Measurements from ENCODE around the gene ERF.
"Not testable (repeated sequence)": the region's sequence is repeated elsewhere in the genome, so short reads cannot be mapped to it uniquely, and the experiment has no call there.

The ERF gene

DNA sequence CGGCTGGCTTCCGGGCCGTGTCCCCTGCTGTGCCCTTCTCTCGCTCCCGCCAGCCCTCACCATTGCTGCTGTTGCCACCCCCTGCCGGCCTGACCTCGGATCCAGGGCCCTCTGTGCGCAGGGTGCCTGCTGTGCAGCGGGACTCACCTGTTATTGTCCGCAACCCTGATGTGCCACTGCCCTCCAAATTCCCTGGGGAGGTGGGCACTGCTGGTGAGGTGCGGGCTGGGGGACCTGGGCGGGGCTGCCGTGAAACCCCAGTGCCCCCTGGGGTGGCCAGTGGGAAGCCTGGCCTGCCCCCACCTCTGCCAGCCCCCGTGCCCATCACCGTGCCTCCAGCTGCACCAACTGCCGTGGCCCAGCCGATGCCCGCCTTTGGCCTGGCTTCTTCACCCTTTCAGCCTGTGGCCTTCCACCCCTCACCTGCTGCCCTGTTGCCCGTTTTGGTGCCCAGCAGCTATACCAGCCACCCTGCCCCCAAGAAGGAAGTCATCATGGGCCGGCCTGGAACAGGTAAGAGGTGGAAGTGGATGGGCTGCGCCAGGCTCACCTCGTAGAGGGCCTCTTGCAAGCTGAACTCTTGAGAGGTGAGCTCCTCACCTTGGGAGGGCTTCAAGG lies 19.2 kb upstream of the ERF start:
- no peak for DNase-seq

DNA sequence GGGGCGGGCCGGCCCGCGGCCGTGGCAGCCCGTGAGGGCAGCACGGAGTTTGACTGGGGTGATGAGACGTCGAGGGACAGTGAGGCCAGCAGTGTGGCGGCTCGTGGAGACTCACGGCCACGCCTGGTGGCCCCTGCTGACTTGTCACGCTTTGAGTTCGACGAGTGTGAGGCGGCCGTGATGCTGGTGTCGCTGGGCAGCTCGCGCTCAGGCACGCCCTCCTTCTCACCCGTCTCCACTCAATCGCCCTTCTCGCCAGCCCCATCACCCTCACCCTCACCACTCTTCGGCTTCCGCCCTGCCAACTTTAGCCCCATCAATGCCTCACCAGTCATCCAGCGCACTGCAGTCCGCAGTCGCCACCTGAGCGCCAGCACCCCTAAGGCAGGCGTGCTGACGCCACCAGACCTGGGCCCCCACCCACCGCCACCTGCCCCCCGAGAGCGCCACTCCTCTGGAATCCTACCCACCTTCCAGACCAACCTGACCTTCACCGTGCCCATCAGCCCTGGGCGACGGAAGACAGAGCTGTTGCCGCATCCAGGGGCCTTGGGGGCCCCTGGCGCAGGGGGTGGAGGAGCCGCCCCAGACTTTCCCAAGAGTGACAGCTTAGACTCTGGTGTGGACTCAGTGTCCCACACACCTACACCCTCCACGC lies 18.6 kb upstream of the ERF start:
- no peak for DNase-seq

DNA sequence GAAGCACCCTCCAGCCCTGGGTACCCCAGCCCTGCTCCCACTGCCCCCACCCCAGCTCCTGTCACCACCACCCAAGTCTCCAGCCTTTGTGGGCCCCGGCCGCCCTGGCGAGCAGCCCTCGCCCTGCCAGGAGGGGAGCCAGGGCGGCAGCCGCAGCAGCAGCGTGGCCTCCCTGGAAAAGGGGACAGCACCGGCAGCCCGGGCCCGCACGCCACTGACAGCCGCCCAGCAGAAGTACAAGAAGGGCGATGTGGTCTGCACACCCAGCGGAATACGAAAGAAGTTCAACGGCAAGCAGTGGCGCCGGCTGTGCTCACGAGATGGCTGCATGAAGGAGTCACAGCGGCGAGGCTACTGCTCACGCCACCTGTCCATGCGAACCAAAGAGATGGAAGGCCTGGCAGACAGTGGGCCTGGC lies 18.1 kb upstream of the ERF start:
- DNase-seq, result no peak

DNA sequence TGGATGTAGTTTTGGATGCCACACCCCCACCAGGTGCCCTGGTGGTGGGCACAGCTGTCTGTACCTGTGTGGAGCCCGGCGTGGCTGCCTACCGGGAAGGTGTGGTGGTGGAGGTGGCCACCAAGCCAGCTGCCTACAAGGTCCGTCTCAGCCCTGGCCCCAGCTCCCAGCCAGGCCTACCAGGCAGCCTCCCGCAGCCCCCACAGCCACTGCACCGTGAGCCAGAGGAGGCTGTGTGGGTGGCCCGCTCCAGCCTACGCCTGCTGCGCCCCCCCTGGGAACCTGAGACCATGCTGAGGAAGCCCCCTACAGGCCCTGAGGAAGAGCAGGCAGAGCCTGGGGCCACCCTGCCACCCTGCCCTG lies 17.6 kb upstream of the ERF start:
- DNase-seq, result no peak

DNA sequence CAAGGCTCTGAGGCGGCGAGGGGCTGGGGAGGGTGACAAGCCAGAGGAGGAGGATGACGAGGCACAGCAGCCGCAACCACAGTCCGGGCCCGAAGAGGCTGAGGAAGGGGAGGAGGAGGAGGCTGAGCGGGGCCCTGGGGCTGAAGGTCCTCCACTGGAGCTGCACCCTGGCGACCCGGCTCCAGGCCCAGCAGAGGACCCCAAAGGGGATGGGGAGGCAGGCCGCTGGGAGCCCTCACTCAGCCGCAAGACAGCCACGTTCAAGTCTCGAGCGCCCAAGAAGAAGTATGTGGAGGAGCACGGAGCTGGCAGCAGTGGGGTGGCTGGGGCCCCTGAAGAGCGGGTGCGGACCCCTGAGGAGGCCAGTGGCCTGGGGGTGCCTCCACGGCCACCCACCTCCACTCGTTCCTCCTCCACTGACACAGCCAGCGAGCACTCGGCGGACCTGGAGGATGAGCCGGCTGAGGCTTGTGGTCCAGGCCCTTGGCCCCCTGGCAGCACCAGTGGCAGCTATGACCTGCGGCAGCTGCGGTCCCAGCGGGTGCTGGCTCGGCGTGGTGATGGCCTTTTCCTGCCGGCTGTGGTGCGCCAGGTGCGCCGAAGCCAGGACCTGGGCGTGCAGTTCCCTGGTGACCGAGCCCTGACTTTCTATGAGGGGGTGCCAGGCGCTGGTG lies 17.1 kb upstream of the ERF start:
- DNase-seq, result no peak

DNA sequence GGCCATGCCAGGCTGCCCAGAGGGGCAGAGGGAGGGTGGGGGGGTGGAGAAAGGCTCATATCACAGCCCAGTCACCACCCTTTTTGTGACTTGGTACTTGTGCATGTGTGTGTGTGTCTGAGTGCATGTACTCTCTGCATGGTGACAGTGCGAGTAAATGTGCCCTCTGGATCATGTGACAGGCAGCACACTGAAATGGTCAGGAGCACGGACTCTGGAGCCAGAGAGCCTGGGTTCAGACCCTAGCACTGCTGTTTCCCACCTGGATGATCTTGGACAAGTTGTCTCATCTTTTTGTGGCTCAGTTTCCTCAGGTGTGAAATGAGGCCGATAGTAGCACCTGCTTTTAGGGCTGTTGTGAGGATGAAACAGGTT lies 16.1 kb upstream of the ERF start:
- no peak for DNase-seq

DNA sequence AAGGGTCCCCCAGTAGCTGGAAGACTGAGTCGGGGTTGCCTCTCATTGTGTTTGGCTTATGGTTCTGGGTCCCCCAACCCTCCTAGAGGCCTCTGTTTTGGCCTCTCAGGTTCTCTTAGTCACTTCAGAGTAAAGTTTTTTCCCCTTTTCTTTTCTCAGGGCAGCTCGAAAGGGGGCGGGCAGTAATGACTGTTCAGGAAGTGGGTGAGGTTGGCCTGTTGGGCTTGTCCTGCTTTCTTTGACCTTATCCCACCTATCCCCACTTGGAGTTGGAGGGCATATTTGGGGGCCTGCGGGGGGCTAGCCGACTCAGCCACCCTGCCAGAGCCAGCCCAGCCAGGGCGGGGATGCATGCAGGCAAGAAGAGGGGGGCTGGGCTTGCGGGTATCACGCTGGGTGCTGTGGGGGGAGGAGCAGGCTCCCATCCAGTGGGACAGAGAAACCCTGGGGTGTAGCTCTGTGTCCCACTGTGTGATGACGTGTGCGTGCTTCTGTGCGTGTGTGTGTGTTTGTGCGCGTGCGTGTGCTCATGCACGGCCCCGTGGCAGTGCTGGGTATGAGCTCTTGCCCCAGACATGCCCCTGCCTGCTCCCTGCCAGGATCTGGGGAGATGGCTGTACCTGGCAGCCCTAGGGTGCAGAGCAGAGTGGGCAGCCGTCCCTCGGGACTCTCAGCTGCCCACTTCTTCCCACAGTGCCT lies 15.6 kb upstream of the ERF start:
- no peak for DNase-seq

DNA sequence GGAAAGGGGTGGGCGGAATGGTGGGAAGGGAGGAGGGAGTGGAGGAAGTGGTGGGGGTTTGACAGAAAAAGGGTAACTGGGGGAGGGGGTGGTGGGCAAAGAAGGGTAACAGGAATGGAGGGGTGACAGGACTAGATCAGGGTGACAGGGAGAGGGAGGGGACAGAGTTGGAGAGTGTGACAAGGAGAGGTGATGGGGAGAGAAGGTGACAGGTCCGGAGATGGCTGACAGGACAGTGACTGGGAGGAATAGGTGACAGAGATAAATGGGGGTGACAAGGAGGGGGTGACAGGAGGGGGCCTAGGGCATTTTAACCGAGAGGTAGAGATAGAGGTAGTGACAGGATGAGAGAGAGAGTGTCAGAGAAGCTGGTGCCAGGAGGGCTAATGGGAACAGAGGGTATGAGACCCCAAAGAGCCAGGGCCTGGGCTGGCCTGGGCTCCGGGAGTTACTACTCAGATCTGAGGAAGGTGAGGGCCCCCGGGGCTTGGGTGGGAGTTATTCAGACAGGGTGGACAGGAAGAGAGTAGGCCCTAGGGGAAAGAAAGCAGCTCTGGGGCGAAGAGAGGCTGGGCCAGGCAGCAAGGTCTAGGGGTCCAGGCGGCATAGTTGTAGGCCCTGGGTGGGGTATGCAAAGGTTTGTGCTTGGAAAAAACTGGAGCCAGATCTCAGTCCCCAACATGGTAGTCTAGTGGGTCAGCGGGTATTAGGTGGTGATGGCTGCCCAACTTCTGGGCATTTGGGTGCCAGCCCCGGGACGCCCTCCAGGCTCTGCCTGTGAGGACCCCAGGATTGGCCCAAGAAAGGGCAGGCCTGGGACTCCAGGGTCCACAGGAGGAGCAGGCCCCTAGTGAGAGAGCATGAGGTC lies 14.8 kb upstream of the ERF start:
- DNase-seq, result no peak

DNA sequence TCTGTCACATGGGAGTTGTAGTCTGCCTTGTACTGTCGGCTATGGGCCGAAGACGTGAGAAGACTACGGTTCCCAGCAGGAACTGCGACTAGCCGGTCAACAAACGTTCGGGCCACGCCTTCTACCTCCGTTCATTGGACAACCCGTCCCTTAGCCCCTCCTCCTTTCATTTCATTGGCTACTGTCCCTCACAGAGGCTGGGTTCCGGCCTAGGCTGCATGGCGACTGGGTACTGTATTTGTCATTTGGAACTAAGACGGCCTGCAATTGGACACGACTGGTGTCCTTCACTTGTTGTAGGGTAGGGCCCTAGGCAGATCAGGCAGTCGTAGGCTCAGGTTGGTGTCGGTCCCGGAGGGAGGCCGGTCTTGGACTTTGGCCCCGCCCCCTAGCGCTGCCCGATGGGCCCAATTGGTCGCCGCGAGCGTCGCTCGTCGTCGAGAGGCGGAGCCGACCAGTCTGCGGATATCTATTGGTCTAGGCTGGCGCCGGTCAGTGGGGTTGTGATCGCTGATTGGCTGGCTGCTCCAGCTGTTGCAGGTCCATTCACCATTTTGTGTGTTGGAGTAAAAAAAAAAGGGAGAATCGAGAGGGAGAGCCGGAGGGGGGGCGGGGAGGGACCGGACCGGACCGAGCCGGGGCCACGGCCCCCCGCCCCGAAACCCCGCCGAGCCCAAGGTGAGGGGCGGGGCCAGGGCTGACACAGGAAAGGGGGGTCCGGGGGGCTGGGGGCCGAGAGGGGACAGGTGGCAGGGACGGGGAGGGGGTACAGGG lies 14.0 kb upstream of the ERF start, which contains the start of gene CIC:
Gene CIC (plus strand): TSS at position 549 of the 774 bp plus-strand sequence. CDS start 2,532 bp downstream, outside the sequence.
- DNase-seq, result peak; percentile 100

DNA sequence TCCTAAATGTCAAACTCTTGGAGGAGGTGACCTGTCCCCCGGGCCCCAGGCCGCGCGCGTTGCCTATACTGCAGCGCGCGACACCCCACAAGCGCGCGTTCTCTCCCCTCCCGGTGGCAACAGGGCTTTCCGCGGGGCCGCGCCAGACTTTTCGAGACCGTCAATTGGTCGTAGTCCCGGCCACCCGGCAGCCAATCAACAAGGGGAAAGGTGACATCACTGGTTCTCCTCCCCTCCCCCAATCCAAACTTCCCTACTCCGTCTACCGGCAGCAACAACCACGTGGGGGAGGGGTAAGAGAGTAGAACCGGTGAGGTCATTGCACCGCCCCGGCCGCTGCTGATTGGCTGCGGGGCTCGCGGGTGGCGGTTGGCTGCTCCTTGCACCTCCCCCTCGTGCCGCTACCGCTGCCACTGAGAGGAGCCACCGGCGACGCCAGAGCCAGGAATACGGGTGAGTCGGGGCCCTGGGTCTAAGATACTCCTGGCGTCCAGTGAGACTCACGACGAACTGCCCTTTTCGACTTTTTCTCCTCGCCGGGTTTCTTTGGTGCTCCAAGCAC lies 13.3 kb upstream of the ERF start:
- DNase-seq, result peak; percentile 99

DNA sequence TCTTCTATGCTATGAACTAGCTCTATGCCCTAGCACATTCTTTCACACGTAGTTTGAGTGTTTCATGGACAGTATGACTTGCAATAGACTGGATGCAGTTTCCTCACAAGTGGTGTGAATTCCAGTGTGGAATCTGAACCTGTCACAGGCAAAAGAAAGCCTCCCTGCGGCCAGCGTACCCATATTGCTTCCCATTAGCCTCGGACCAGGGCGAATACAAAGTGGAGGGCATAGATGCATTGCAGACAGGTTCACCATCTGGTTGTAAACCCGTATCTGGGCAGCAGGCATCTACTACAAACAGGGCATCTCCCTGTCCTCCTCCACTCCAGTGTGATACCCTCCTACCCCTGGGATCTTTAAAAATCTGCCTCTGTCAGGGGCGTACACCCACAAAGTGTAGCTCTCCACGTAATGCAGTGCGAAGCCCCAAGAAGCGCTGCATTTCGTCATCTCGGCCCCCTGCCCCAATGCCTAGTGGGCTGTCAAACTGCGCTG lies 12.8 kb upstream of the ERF start:
- no peak for DNase-seq

DNA sequence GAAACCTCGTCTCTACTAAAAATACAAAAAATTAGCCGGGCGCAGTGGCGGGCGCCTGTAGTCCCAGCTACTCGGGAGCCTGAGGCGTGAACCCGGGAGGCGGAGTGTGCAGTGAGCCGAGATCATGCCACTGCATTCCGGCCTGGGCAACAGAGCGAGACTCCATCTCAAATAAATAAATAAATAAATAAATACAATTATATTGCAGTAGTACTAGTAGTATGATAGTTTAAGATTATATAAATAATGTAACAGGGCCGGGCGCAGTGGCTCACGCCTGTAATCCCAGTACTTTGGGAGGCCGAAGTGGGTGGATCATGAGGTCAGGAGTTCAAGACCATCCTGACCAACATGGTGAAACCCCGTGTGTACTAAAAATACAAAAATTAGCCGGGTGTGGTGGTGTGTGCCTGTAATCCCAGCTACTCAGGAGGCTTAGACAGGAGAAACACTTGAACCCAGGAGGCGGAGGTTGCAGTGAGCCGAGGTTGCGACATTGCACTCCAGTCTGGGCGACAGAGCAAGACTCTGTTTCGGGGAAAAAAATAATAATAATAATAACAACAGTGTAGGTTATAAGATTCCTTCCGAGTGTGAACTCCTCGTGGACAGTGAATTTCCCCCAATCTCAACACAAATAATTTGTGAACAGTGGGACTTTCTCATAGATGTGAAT lies 12.1 kb upstream of the ERF start:
- not testable (repeated sequence) for DNase-seq

DNA sequence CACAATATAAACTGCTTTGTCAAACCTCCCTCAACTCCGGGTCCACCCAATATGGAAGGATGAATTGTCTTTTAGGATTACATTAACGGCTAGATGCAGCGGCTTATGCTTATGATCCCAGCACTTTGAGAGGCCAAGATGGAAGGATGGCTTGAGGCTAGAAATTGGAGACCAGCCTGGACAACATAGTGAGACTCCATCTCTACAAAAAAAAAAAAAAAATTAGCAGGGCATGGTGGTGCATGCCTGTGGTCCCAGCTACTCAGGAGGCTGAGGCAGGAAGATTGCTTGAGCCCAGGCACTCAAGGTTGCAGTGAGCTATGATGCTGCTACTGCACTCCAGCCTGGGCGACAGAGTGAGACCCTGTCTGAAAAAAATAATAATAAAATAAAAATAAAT lies 11.2 kb upstream of the ERF start:
- not testable (repeated sequence) for DNase-seq

DNA sequence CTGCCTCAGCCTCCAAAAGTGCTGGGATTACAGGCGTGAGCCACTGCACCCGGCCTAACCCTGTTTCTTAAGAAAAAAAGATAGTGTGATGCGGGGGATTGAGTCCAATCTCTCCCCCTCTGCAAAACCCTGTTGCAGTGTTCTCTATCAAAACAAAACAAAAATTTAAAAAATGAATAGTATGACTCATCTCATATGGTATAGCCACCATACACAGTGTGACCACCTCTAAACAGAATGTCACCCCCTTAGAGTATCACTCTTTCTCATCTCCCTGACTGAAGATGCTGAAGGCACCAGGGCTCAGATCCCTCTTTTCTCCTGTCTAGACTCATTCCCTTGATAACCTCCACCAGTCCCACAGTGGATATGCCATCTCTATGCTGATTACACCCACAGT lies 6.8 kb upstream of the ERF start:
- no peak for DNase-seq

DNA sequence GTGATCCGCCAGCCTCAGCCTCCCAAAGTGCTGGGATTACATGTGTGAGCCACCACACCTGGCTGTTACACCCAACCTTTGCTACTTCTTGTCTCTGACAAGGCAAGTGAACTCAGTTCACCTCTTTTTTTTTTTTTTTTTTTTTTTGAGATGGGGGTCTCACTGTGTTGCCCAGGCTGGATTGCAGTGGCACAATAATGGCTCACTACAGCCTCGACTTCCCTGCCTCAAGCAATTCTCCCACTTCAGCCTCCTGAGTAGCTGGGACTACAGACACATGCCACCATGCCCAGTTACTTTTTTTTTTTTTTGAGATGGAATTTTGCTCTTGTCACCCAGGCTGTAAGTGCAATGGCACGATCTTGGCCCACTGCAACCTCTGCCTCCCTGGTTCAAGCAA lies 2.9 kb upstream of the ERF start:
- DNase-seq, result not testable (repeated sequence)

DNA sequence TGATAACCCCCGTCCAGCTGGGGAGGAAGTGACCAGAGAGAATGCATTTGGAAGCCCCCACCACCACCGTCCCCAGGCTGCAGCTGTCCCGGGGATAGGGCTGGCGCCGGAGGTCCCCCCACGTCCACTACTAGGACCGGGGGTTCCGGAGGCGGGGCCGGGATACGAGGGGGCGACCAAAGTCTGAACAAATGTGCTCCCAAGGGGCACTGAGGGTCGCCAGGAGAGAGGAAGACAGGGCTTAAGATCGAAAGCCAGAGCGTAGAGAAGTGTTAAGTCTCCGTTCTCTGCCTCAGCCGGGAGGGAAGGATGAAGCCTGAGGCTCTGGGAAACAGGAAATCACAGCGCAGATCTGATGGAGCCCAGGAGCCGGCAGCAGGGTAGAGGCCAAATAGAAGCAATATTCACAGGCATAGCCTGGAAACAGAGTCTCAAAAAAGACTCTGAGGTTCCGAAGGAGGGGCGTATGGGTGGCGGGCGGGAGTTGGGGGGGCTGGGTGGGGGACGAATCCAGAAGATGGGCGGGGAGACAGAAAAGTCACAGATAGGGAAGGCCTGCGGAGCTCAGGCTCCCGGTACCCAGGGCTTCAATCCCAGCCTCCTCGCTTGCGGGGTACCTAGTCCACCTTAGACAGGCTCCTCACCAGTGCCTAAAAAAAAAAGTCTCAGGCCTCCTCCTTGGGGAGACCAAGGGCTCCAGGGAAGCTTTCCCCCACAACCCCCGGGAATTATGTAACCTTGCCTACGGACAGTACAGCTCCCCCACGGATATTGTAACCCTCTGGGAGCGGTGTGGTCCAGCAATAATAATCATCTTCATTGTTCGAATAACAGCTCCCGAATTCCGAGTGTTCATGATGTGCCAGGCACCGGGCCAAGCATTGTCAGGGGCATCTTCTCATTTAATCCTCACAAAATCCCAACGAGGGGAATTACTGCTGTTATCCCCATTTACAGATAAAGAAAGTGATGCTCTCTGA lies 1.1 kb upstream of the ERF start:
- DNase-seq, result no peak

DNA sequence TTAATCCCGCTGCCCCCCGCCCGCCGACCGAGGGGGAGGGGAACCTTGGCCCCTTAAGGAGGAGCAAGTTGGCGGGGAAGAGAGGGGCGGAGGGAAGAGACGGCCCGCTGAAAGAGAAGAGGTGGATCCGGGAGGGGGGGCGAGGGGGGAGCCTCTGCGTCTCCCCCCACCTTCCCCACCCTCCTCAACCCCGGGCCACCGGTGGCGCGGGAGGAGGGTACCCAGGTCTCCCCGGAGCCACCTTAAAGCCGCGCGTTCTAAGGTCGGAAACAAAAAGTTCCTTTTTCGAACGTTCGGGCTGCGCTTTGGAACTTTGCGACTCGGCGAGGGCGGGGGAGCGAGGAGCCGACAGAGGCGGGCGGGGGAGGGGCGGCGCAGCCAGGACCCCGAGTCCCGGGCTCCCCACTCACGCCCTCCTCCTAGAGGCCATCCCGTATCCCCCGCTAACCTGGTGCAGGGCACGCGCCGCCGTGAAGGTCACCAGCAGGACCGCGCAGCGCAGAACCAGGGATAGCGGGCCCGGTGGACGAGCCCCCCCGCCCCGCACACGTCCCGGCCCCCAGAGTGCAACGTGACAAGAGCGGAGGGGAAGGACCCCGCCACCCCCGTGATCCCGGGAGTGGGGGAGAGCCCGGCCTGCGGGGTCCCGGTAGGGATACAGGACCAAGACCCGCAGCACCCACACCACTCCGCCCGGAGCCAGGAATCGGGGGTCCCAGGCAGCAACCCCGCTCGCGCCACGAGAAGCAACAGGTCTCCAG lies 659 bp downstream of the ERF start:
- DNase-seq, result peak; percentile 13

DNA sequence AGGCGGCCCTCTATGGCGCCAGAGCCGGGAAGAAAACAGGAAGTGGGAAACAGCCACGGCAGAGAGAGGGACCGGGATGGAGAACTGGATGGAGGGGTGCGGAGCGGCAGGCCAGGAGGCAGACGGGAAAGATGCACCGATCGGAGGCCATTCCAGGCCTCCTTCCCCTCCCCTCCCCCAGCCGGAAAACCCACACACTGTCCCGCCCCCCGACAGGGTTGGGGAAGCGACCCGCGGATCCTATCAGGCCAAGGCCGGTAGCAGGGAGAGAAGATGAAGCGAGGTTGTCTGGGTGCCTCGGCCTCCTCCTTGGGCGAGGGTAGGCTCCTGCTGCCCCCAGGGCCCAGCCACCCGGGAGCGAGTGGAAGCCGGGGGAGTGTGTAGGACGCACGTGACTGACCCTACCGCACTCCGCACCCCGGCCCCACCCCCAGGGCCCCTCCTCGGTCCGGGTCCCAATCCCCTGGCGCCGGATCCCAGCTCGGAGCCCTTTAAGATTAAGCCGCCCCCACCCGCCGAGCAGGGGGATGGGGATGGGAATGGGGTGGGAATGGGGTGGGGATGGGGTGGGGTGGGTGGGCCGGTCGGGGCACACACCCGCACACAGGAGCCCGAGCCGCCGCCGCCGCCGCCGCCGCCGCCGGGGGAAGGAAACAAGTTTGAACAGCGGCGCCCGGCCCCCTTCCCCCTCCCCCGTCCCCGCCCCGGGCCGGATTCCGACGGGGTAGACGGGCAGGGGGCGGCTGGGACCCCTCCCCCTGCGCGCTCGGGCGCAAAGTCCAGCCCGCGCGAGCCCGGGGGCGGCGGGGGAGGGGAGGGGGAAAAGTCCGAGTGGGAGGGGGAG lies 1.5 kb downstream of the ERF start:
- peak; percentile 14 for DNase-seq

Data from NCI-H1694 (cell line).